Femur (tissue), 1 donor: ENCODE data around the gene TBC1D1.

ENCODE experiments used
- DNase-seq: peaks from one replicate; pipeline ENCODE4 v3.0.0-alpha.2; 2017

TBC1D1 gene

DNA sequence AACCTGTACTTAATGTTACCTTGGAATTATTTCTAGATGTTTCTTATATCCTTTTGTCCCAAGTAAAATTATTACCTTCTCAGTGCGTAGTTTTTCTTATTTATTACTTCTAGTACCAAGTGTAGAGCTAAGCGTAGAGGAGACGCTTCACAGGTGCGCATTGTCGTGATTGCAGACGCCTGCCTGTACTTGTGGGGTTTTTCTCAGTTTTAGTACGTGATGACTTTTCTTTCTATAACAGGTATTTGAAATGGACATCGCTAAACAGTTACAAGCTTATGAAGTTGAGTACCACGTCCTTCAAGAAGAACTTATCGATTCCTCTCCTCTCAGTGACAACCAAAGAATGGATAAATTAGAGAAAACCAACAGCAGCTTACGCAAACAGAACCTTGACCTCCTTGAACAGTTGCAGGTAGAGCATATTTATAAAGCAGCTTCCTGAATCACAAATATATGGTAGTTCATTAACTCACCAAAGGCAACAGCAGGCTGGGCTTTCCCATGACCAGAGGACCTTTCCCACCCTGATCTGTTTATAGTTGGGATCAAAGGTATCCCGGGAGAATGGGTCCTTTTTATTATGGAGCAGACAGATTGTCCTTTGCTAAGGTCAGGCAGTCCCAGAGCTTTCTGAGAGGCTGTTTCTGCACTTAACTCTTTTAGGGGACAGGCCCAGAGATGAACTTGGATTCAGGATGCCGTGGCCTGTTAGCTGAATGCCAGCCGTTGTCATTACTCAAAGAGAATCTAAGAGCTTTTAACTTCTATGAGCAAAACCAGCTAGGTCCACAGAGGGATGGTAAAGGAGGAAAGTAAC is 242.2 kb downstream of the TBC1D1 start:
- no peak for DNase-seq

DNA sequence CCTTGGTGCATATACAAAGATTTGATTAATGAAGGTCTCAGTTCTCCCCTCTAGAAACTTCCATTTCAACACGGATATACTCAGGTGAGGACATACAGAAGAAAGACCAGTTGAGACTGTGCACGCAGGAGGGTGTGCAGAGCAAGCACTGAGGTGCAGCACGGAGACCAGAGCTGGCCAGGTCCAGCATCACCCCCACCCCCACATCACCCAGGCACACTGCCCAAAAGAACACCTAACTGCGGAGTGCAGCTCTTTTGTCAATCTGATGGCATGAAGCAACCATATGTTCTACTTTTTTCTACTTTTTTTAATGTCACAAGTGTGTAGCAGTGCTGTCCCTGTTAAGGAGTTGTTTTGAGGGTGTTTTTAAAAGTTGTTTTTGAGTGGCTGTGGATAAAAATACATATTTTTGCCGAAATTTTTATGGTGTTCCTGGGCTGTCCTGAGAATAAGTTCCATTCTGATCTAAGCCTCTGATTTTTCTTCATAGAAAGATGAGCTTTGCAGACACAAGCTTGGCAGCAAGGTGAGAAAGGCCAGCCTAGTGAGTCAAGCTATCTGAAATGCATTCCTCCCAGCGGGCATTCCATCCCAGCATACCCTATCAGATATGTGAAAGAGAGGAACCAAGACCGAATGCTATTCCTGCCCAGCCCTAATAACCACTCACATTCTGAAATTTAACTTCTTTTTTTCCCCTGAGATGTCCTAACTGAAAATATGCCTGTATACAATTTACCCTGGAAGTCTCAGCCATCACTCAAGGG is 243.0 kb downstream of the TBC1D1 start:
- DNase-seq, result no peak

DNA sequence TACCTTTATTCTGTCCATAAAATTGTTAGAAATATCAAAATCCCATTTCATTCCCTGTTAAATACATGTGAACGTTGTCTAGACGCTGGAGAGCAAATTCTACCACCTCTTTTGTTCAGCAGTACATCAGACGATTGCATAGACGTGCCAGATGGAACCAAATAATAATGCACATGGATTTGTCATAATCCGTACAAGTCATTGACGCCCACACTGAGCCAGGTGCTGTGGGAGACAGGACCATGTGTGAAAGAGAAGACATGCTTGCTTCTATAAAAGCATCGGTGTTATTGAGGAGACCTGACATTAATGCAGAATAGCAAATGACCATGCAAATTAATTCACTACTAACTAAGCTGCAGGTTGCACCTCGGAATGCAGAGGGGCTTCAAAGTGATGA is 244.3 kb downstream of the TBC1D1 start:
- no peak for DNase-seq

DNA sequence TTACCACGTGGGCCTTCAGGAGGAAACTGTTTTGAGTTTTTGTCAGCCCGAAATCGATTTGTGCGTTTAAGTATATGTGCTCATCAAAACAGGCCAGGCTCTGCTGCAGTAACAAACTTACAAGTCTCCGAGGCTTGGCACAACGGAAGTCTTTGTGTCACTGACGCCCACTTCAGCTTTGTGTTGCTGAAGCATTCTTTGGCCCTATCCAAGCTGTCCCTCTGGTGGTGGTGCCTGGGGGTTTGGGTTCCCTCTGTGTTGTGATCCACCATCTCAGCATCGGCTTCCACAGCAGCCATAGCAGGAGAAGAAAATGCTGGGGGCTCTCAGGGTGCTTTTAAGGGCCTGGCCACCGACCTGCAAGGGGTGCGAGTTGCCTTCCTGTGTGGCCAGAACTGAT is 245.7 kb downstream of the TBC1D1 start:
- no peak for DNase-seq

DNA sequence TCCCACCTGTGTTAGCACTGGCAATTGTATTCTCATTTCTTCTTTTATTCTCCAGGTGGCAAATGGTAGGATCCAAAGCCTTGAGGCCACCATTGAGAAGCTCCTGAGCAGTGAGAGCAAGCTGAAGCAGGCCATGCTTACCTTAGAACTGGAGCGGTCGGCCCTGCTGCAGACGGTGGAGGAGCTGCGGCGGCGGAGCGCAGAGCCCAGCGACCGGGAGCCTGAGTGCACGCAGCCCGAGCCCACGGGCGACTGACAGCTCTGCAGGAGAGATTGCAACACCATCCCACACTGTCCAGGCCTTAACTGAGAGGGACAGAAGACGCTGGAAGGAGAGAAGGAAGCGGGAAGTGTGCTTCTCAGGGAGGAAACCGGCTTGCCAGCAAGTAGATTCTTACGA is 246.2 kb downstream of the TBC1D1 start:
- no peak for DNase-seq

DNA sequence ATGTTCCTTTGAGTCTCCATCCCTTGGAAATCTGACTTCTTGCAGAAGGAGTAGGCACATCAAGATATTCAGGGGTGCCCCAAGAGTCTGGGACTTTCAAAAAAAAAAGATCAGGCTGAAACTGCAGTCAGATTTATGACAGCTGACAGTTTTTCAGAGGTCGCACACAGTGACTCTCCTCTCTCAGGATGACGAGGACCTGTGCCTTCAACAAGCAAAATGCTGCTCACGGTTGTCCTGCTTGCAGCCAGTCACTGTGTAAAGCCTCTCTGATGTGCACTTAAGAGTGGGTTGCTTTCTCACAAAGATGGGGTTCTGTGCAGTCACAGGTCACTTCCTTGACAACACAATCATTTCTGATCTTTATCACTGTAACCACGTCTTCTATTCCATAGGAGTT is 247.5 kb downstream of the TBC1D1 start:
- DNase-seq, result no peak

DNA sequence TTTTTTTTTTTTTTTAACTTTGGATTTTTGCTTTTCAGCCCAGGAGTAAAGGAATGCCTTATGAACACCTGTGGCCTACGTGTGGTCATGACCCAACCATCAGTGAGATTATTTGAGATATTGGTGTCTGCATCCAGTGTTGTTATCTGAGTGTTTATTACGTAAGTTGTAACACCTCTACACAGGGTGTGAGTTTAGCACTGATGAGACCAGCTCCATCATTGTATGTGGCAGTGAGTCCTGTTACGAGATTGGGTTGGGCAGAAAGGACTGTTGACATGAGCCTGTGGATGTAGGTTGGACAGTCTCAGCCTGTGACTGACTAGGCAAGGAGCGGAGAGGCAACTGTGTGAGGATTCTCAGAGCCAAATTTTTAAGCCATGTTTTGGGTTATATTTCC is 248.3 kb downstream of the TBC1D1 start:
- DNase-seq, result no peak

DNA sequence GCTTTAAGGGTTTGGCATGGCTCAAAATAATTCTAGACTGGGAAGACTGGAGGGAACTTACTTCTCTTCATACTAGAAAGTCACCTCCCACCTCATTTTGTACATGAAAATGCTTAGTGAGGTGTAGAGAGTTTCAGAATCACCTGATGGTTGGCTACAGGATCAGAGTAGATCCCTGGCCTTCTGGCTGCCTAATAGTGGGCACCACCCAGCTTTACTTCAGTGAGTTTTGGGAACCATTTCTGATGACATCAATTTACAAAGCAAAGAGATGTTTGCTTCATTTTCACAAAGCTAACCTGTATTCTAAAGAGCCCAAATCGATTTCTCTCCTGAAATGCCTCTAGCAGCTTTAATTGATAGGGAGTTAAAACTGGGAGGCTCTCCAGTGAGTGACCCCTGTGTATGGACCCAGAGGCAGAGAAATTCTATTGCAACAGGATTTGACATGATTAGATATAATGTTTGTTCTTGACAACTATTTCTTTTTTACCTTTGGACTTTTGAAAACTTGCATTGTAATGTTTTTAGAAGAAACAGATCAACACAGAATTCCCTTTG is 249.8 kb downstream of the TBC1D1 start:
- no peak for DNase-seq

DNA sequence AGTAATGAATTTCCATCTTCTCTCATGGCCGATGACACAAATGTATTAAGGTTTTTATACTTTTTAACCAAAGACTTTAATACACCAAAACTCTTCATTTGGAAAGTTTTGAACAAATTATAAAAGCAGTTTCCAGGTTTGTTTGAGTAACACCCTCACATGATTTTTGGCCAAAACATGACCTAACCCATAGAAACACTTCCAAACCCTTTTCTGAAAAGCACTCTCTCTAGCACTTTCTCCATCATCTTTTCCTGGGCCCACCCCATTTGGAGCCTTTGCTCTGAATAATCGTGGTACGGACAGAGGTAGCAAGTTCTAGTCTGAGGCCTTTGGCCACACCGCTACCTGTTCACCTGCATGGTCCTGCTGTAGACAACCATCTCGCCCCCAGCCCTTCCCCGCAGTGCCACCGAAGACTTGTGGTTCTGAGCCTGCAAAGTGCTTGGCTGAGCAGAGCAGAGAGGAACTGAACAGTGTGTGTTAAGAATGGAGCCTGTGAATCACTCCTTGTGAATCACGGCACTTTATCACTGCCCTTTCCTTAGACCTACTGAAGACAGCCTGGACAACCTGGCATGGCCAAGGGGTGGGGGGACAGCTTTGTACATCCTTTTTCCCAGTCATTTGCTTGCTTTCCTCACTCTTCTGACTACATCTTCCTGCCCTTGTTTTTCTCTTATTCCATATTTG is 251.1 kb downstream of the TBC1D1 start:
- DNase-seq, result no peak

DNA sequence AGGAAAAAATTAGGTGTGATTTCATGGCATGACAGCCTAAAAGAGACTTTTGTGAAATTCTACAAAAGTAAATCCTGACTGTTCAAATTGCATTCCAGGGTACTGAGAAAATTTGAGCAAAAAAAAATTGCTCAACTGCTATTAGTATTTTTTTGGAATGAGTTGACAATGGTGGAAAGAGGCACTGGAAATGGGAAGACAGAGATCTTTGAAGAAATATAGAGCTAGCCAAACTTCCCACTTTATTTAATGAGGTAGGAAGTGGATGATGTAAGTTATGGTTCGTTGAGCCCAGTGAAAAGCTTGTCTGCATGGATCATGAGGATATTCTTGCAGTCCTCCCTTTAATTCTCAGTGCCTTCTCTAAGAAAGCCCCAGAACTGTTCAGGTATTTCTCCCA is 253.1 kb downstream of the TBC1D1 start:
- DNase-seq, result no peak

DNA sequence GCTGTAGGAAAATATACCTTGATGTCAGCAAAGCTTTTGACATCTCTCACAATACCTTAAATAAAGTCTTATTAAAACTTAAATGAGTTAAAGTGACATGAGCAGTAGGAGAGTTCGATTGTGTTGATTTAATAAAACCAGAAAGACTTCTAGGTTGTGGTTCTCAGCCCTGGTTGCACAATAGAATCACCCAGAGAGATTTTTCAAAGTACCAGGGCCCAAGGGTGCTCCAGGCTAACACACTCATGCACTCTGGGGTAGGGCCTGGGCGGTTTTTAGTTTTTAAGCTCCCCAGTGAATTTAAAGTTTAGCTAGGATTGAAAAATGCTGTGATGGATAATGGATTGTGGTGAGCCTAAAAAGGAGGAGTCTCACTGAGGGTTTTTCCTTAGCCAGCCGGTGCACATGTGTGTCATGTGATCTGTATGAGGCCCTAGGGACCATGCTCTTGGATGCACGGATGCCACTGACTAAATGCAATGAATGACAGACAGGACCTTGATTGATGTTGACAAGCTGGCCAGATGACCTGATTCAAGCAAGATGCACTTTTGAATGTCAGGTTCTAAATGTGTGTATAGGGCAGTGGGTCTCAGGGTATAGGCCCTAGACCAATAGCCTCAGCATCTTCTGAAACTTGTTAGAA is 254.3 kb downstream of the TBC1D1 start:
- DNase-seq, result no peak

DNA sequence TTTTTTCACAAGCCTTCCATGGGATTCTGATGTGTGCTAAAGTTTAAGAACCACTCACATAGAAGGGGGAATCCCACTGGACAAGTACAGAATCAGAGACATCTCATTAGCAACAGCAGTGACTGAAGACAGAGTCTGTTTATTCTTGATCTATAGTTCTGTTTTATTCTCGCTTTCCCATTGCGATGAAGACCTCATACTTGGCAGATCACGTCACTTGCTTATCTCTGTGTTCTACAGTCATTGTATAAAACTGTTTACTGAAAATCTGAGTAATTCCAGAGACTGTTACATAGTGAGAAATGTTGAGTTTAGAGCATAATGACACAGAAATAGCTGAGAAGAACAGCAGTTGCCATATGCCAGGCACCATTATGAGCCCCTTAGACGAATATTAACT is 254.9 kb downstream of the TBC1D1 start:
- no peak for DNase-seq

DNA sequence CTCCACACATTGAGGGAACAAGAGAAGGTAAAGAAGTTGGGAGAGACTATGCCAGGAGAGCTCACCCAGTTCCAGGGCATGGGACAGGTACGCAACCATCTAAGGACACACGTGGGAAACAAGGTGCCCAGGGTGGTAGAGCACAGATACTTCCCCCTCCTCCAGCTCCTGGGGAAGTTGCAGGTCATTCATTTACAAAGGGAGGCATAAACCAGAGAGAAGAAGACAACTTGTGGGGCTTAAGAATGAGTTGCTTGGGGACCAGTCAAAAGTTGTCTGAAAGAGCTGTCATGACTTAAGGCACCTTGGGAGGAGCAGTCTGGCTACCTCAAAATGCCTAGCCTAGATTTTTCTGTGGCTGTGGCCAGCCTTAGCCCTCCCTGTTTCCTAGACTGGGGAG is 255.5 kb downstream of the TBC1D1 start:
- DNase-seq, result no peak

DNA sequence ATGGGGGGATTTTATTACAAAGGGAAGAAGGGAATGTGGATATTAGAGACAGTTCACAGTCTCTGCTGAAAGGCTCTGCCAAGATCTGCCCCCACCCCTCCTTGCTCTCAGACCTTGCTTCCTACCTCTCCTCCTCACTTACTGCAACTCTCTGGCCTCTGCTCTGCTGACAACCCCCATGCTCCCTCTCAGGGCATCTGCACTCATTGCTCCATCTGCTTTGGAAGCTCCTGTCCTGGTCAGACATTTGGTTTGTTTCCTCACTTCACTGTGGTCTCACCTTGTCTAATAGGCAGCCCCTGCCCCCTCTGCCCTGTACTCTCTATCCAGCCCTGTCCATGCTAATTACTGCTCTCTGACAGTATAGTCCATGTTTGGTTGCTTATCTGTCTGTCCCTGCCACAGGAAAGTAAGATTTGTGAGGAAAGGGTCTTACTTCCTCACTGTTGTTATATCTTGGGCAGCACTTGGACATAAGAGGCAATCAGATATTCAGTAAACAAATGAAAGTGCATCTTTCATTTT is 258.6 kb downstream of the TBC1D1 start:
- no peak for DNase-seq

DNA sequence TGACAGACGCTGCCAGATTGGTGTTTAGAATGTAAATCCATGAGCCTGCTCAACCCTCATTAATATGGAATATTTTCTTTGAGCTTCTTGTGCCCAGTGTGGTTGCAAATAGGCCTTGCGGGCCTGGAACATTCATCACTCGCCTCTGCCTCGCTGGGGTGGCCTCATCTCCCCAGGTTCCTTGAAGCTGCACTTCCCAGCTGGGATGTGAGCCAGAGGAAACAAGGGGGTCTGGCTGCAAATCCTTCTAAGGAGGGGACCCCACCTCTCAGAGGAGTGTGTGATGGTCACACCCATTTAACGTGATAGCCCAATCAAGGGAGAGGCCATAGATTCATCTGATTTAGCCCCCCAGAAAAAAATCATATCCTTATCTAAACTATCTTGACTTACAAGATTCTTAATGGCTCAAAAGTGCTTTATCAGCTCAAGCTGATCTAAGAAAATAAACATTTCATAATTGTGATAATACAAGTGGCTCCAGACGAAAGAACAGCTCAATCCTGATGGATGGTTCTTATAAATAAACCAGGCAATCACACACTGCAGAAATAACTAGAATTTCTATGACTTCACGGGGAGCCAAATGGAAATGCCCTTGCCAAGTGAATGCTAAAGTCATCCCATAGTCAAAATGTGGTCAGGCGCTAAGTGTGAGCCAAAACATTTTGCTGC is 259.2 kb downstream of the TBC1D1 start:
- DNase-seq, result peak; percentile 61

DNA sequence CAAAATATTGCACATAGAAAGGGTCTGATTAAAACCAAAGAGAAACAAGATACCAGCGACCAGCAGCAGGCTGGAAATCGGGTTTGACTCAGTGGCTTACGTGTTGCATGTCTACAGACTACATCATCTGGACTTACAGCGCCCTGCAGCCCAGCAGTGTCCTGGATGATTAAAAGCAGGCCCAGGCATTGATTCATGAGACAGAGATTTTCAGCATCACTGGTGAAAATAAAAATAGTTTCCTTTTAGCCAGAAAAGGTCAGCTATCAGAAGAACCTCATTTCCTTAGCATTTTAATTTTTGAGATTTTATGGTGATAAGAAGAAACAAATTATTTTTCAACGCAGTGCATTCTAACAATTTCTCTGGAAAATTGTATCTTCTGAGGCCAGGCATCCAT is 259.9 kb downstream of the TBC1D1 start:
- DNase-seq, result no peak

DNA sequence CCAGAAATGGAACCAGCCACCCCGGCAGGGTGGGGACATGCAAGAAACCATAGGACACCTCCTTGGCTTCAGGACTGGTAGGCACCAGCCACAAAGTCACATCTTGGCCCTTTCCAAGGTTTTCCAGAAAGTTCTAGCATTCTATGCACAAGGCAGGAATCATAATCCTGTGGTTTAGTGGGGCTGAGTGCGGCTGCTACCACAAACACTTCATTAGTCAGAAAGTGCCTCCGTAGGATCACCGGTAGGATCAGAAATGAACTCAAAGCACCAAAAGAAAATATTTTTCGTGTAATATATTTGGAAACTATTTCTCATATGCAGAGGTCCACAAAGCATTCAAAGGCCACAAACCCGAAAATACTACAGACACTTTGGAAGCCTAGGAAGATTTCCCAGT is 261.0 kb downstream of the TBC1D1 start:
- no peak for DNase-seq

DNA sequence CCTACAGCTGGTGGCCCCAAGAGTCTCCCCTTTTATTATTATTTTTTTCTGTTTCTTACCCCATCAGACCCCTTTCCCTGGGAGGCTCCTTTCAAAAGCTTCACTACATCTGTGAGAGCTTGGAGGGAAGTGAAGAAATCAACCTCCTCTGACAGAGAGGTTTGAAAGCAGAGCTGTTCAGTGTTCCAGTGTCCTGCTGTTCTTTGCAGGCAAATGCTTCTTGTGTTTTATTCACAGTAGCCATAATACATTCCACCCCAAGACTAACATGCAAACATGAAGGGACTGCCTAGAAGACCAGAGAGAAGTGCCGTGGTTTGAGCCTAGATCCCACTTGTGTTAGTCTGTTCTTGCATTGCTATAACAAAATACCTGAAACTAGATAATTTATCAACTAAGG is 261.4 kb downstream of the TBC1D1 start:
- no peak for DNase-seq

DNA sequence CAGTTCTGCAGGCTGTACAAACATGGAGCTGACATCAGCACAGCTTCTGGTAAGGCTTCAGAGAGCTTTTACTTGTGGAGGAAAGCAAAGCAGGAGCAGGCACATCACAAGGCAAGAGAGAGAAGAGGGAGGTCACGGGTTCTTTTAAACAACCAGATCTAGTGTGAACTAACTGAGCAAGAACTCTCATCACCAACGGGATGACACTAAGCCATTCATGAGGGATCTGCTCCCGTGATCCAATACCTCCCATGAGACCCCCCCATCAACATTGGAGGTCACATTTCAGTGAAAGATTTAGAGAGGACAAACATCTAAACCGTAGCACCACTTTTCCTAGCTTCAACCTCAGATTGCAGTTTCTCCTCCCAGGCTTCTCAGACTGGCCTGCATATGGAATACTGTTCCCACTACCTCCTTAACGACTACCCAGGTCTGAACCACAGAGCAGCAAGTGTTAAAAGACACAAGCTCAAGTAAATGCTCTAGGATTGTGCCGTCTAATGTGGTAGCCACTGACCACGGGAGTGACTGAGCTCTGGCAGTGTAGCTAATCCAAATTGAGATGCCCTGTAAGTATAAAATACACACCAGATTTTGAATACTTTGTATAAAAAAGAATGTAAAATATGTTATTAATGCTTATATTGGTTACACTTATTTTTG is 262.0 kb downstream of the TBC1D1 start:
- no peak for DNase-seq

DNA sequence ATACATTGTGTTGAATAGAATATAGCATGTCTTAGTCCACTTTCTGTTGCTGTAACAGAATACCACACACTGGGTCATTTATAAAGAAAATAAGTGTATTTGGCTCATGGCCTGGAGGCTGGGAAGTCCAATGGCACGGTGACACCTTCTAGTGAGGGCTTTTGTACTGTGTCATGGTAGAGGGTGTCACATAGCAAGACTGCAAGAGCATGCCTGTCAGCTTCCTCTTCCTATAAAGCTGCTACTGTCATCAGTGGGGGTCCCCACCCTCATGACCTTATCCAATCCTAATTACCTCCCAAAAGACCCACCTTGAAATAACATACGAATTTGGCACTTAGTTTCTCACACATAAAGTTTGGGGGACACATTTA is 262.5 kb downstream of the TBC1D1 start:
- no peak for DNase-seq

DNA sequence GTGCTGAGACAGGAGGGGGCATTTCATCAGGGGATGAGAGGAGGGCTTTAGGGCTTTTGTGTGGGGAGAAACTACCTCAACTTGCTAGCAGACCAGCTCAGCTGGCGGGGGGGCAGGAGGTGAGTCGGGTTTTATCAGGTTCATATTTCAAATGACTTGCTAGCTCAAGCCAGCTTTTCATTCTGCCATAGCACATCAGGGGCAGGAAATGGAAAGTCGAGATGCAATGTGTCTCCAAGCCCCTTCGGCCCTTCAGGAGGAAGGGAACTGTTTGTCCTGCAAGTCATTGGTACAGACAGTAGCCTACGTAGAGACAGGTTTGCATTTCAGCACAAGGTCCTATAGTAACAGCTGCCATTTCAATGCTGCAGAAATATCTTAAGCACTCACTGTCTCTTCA is 263.4 kb downstream of the TBC1D1 start:
- DNase-seq, result peak; percentile 41
